ENCODE data around the gene CDSN. TPM values are rescaled to one million over a fixed set of nuclear protein-coding genes. Genes with fewer than 3 reads are reported as not detected.

CDSN gene
- polyA plus RNA-seq, 1 donor, result 0.06 TPM

DNA sequence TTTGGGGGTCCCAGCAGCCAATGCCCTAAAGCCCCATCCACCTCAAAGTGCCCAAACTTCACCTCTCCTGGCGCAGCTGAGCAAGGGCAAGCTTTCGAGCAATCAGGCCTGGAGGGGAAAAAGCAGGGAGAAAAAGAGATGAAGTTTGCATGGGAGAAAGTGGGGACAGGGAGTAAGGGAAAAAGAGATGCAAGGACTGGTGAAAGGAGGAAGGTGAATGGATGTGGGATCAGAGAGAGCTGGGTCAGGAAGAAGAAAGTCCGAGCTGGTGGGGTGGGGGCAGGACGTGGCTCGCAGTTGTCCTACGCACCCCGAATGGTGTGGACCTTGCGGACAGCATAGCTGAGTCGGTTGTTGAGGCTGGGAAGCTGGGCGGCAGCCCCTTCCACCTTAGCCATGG lies 25.1 kb upstream of the CDSN start:
- no peak for DNase-seq (ENCODE audit: low read depth)

GRCh38 chr6:31144970-31145340 lies 24.7 kb upstream of the CDSN start:
- no peak for DNase-seq (ENCODE audit: low read depth)

- DNase-seq (ENCODE audit: low read depth), result no peak
Measured at GRCh38 chr6:31144296-31144969, 24.2 kb upstream of the CDSN start.

DNA sequence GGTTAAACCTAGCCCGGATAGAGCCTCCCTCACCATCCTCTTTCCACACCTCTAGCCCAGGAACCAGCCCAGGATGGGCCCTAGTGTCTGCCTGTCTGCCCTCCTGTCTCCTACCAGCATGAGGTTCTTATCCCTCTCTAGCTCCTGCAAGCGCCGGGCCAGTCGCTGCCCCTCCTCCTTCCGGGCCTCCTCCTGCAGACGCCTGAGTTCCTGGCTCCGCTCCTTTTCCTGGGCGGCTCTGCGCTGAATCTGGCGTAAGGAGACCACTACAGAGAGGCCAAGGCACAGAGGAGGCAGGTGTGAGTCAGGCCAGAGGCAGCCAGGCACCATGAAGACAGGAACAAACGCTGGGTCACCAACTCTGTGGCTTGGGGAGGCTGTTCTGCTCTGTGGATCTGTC lies 22.9 kb upstream of the CDSN start:
- DNase-seq (ENCODE audit: low read depth), result no peak

DNA sequence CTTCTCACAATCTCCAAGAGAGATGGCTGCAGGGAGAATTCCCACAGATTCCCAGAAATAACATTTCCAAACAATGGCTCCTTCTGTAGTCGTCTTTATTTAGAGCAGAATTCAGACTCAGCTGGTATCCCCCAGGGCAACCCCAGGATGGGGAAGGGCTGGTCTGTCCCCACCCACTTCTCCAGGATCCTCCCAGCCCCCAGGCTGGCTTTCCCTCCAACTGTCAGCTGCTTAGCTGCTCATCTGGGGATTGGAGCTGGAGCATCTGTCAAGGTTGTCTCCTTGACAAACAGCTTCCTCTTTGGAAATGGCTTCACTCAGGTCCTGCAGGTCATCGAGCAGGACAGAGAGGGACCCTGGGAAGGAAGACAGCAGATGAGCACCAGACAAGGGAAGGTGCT lies 22.1 kb upstream of the CDSN start:
- DNase-seq (ENCODE audit: low read depth), result no peak

DNA sequence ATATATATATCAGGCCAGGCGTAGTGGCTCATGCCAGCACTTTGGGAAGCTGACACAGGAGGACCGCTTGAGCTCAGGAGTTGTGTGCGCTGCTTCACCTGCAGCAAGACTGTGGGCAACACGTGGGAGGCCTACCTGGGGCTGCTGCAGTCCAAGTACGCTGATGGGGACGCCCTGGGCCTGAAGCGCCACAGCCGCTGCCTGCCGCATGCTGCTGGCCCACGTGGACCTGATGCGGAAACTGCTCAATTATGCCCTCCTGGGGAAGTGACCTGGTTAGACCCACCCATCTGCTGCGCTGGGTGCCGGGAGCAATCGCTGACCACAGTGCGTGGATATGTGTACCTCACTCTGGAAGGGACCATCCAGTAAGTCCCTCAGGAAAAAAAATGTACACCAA lies 20.4 kb upstream of the CDSN start:
- no peak for DNase-seq (ENCODE audit: low read depth)

DNA sequence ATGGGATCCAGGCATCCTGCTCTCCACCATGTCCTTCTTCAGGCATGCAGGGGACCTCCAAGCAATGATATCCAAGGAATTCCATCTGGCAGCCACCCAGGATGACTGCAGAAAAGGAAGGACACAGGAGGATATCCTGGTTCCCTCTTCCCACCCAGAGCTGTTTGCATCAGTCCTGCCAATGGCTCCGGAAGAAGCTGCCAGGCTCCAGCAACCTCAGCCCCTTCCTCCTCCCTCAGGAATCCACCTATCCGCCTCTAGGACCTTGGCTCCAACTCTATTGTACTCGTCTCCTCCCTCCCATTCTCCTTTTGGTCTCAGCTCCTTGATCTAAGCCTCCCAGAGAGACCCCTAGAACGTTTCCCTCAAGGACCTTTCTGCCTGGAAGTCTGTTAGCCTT lies 19.4 kb upstream of the CDSN start:
- DNase-seq (ENCODE audit: low read depth), result no peak

DNA sequence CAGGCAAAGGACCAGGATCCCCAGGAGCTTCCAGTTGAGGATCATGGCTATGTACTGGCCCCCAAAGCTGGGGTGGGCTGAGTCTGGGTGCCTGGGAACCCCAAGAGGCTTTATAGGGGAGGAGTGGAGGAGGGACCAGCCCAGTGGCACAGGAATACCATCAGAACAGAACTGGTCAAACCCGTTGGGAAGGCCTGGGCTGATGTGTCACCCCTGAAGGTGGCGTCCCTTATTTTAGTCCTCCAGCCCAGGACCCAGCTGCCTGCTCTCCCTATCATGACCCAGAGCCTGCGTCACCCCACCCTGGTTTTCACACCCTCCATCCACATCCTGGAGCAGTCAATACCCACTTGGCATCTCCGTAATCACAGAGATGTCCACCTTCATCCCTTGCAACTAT lies 18.7 kb upstream of the CDSN start, which contains the start of gene PSORS1C2:
Gene PSORS1C2 (minus strand): TSS at position 85 of the 400 bp plus-strand sequence. CDS start 40 bp downstream, at position 45.
- no peak for DNase-seq (ENCODE audit: low read depth)

DNA sequence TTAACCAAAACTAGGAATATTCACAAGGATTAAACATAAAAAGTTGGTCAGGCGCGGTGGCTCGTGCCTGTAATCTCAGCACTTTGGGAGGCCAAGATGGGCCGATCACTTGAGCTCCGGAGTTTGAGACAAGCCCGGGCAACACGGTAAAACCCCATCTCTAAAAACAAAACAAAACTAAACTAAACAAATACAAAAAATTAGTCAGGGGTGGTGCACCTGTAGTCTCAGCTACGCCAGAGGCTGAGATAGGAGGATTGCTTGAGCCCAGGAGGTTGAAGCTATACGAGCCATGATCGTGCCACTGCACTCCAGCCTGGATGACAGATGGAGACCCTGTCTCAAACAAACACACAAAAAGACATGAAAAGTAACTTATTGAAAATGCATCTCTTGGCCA lies 15.5 kb upstream of the CDSN start:
- DNase-seq (ENCODE audit: low read depth), result no peak

DNA sequence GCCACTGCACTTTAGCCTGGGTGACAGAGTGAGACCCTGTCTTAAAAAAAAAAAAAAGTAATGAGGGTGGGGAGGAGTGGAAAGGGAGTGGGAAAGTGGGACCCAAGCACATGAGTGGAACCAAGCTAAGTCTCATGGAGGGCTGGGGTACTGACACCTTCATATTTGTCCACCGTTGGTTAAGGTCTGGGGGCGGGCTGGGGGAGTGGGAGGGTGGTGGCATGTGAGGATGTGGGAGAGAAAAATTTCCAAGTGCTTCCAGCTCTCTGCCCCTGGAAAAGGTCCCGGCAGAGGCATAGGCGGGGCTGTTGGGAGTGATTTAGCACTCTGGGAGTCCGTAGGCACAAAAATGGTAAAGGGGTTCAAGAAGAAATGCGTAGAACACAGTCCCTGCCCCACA lies 12.6 kb upstream of the CDSN start:
- DNase-seq (ENCODE audit: low read depth), result no peak

GRCh38 chr6:31131595-31131994 lies 11.3 kb upstream of the CDSN start:
- DNase-seq (ENCODE audit: low read depth), result no peak

- DNase-seq (ENCODE audit: low read depth), result no peak
Measured at GRCh38 chr6:31130751-31131150, 10.5 kb upstream of the CDSN start.

DNA sequence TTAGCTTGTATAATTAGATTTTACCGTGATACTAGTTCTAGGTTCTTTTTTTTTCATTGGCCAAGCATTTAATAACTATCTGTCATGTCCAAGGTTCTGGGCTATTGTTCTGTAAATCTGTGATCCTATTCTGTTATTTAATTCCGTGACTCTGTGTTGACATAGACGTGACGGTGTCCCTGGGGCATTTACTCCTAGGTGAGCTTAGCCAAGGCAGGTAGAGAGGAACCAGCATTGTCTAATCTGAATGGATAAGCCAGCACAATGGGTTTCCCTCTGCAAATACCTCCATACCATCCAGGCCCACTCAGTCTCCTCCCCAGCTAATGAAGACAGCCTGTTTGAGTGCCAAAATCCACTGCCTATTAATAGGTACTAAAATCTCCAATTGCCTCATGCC lies 8.9 kb upstream of the CDSN start:
- DNase-seq (ENCODE audit: low read depth), result no peak

GRCh38 chr6:31128093-31128676 lies 7.9 kb upstream of the CDSN start:
- DNase-seq (ENCODE audit: low read depth), result no peak

DNA sequence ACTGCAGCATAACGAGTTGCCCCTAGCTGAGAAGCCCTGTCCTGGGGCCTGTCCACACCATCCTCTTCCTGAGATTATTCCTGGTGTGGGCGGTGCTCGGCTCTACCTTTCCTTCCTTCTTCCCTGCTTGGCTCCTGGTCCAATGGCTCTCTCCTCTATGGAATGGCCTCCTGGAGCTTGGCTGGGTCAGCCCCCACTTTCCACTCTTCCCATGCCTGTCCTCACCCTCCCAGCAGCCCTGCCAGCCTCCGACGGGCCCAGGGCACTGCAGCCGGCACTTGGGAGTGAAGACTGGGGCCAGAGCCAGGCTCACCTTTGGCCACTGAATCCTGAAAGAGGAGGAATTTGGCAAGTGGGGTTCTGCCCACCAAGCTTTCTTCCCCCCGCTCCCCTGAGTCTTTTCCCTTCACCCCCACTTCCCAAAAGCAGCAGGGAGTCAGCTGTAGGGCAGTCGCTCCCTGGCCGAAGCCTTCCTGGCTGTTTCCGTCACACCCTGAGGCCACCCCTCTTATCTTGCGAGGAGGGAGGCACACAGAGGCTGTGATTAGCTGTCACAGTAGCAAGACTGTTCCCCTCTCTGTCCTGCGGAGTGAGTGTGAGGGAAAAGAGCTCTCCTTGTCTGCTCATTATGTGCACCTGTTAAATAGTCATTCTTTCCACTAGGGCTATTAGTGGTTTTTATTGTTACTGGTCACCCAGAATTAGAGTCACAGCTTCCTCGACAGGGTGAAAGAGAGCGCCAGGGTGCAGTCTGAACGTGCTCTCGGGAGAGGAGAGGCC lies 6.3 kb upstream of the CDSN start:
- no peak for DNase-seq (ENCODE audit: low read depth)

- no peak for DNase-seq (ENCODE audit: low read depth)
Measured at GRCh38 chr6:31125586-31126363, 5.5 kb upstream of the CDSN start.

GRCh38 chr6:31125162-31125561 lies 4.9 kb upstream of the CDSN start:
- DNase-seq (ENCODE audit: low read depth), result no peak

DNA sequence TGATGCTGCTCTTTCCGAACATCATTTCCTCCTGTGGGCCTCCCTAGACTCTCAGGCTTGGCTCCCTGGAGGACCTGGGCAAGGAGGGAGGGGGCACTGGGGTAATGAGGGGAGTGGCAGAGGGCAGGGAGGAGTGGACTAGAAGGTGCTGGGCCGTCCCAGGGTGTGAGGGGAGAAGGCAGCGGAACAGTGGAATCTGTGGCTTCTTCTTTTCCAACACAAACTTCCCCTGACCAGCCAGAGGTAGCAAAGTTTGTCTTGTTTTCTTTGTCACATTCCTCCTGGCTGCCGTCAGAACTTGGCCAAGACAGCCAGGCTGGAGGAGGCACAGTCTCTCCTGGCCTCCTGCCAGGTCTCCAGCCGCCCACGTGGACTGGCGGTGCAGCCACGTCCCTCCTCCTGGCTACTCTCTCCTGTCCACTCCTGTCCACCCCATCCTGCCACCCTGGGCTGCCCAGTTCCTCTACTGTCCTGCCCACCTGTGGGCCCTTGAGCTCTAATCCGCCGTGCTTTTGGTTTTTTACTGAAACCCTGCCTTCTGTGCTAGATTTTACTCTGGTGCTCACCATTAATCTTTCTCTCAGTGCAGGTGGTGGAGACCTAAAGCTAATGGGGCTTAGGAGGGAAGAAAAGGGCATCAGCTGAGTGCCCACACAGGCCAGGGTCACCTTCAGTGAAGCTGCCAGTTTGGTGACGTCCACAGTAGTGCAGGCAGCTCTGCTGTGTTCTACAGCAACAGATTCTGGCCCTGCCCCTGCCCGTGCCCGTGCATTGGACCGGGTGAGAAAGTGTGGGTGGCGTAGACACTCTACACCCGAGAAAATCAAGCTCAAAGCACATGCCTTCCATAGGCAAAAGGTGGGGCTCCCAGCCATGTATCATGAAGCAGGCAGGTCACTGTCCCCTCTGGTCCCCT lies 2.8 kb upstream of the CDSN start:
- no peak for DNase-seq (ENCODE audit: low read depth)

DNA sequence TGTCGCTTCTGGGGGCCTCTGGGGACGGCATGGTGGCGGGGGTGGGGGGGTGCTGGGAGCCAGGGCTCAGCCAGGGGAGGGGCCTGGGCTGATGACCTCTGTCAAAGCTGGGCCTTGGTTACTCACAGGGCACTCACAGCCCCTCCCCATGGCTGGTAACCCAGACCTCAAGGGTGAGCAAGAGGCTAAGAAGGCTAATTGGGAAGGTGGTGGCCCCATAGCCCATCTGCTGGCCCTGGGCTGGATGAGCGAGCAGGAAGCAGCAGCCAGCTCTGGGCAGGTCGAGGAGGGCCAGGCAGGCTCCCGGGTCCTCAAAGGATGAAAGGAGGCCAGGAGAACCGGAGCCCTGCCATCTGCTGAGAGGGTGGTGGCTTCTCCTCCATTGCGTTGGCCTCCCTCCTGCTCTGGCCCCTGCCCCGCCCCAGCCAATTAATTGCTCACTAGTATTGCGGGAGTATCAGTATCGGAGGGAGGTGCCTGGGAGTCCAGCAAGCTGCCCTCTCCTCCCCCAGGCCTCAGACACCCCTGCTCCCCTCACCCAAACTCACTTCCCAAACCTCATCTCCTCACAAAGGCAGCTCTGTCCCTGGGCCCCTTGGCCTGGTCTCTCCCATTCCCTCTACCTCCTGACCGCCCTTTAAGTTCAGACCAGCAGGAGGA lies 1.0 kb upstream of the CDSN start:
- DNase-seq (ENCODE audit: low read depth), result no peak

DNA sequence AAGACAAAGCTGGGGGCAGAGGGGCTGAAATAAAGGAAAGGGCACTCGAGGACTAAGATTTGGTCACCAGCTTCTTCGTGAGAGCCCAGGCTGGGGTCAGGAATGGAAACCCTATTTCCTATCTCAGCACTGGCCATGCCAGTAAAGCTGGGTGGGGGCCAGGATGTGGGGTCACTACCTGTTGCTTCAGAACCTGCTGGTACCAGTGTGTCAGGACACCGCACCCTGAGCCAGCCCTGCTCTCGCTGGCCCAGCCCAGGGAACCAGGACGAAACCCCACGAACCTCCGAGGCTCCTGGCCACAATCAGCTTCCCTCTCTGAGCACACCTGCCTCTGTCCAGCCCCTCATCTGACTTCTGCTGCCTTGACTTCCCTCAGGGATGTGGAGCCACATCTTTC lies 2.1 kb downstream of the CDSN start:
- no peak for DNase-seq (ENCODE audit: low read depth)

Data from forelimb muscle (tissue), 1 donor.